Gastrocnemius medialis (tissue), 4 donors: ENCODE measurements around the gene ITGB5. TPM values are rescaled to one million over a fixed set of nuclear protein-coding genes. Genes with fewer than 3 reads are reported as not detected.
A peak's percentile ranks its signal among the peaks of the same experiment; 100 is the strongest.

Experiments
- ATAC-seq, 2 donors: fragments of 150-250 bp; one replicate each; pipeline ENCODE4 v1.9.1; 2016
- DNase-seq, 2 donors: peaks; one replicate each; pipeline ENCODE4 v3.0.0-alpha.2; 2019
- H3K27ac ChIP-seq, 4 donors: fragments of 200-600 bp; sonication (generic); 1 replicate in 1 of 4; 2 replicates in 3 of 4; pipeline ENCODE4 v1.5.1; 2016 to 2018; ENCODE audit warnings: mild to moderate bottlenecking in 2 of 4, moderate library complexity in 1 of 4
- H3K27me3 ChIP-seq, 3 donors: fragments of 200-600 bp; sonication (generic) in 2 of 3; 1 replicate in 1 of 3; 2 replicates in 2 of 3; pipeline versions ENCODE4 v1.5.1 to v1.6.0; 2016 to 2019; ENCODE audit warnings: mild to moderate bottlenecking in 1 of 3, moderate library complexity in 1 of 3
- H3K36me3 ChIP-seq, 2 donors: fragments of 200-600 bp; sonication (generic) in 1 of 2; one replicate each; pipeline ENCODE4 v1.5.1; 2017 to 2018
- H3K4me1 ChIP-seq, 2 donors: fragments of 200-600 bp; sonication (generic) in 1 of 2; one replicate each; pipeline ENCODE4 v1.5.1; 2016 to 2017; ENCODE audit warnings: mild to moderate bottlenecking in 2 of 2
- H3K4me3 ChIP-seq, 4 donors: fragments of 200-600 bp; sonication (generic) in 3 of 4; 1 replicate in 1 of 4; 2 replicates in 3 of 4; pipeline ENCODE4 v1.5.1; 2016 to 2019; ENCODE audit warnings: mild to moderate bottlenecking in 2 of 4
- H3K9me3 ChIP-seq, 3 donors: fragments of 200-600 bp; sonication (generic) in 2 of 3; 1 replicate in 1 of 3; 2 replicates in 2 of 3; pipeline ENCODE4 v1.5.1; 2016 to 2019
- POLR2A ChIP-seq, 2 donors: fragments of 450-650 bp; IDR thresholded peaks; one replicate each; pipeline ENCODE4 v1.6.1; 2017; ENCODE audit warnings: antibody characterized with exemption in 2 of 2, mild to moderate bottlenecking in 2 of 2, moderate library complexity in 2 of 2
- in situ Hi-C, 4 donors: fragments of 200-750 bp; cut with MboI; loops; one replicate each; pipeline versions ENCODE4 v1.15.0 to v1.8.0; 2017; ENCODE audit warnings: low sequenced_read_pairs in 4 of 4
- intact Hi-C: fragments of 100-400 bp; cut with DNase I; formaldehyde crosslinking; loops from one replicate; pipeline ENCODE4 v1.15.1; 2023; ENCODE audit warnings: low total_unique reads
- total RNA-seq, 4 donors: library from RNA; depleted of rRNA; stranded (reverse); fragments of >200 nt; gene quantifications; one replicate each; pipeline versions ENCODE4 v1.1.0 to v1.2.3, GENCODE V29; 2016
- TF ChIP-seq, protein P1 (sequence below), 5 experiments: fragments of 450-650 bp in 3 of 5; fragments of 200-600 bp in 2 of 5; sonication (generic) in 2 of 5; IDR thresholded peaks in 4 of 5; conservative IDR thresholded peaks in 1 of 5; 1 replicate in 4 of 5; 2 replicates in 1 of 5; pipeline ENCODE4 v1.5.1; 2016 to 2019; ENCODE audit warnings: antibody characterized with exemption in 5 of 5, mild to moderate bottlenecking in 3 of 5, moderate library complexity in 3 of 5

ITGB5 gene
- total RNA-seq, 4 donors from 2014 or later, result 35.2 to 101 (median 71.3) TPM

DNA sequence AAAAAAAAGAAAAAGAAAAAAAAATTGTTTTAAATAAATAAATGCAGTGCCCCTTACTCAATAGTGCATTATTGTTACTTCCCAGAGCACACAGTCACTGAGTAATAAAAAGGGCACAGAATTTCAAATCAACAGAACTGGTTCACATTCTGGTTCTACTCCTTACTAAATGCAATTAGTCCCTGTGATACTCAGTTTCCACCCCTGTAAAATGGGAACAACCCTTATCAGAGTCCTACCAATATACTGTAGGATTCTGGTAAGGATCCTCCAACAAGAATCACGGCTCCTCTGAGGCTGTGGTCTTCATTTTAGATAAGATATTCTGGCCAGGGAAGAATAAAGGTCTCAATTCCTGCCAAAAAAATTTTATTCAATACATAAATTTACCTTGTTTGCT, 50.7 kb downstream of the ITGB5 start:
- Histone ChIP-seq H3K4me3 (no peak overlapping the region), H3K36me3 (peaks cover 2 to 7% of the 10 kb centered on the region in 2 donors), H3K27me3 (no peaks in the 10 kb centered on the region), H3K4me1 (peaks cover 37% of the 10 kb centered on the region in 2 donors), H3K9me3 (no peaks in the 10 kb centered on the region), H3K27ac (peak overlapping the region; percentile 73 to 87 (median 84))
- ATAC-seq (no peak), DNase-seq (no peak)
- no peak for TF ChIP-seq POLR2A (IDR thresholded peaks at IDR 0.05)
- TF ChIP-seq, protein P1, sequence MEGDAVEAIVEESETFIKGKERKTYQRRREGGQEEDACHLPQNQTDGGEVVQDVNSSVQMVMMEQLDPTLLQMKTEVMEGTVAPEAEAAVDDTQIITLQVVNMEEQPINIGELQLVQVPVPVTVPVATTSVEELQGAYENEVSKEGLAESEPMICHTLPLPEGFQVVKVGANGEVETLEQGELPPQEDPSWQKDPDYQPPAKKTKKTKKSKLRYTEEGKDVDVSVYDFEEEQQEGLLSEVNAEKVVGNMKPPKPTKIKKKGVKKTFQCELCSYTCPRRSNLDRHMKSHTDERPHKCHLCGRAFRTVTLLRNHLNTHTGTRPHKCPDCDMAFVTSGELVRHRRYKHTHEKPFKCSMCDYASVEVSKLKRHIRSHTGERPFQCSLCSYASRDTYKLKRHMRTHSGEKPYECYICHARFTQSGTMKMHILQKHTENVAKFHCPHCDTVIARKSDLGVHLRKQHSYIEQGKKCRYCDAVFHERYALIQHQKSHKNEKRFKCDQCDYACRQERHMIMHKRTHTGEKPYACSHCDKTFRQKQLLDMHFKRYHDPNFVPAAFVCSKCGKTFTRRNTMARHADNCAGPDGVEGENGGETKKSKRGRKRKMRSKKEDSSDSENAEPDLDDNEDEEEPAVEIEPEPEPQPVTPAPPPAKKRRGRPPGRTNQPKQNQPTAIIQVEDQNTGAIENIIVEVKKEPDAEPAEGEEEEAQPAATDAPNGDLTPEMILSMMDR (IDR thresholded peaks at IDR 0.05 in 4 of 5, conservative IDR thresholded peaks at IDR 0.05 in 1 of 5), result no peak
- intact Hi-C loops (loop anchor here (5.0 kb wide), 1 partner anchor 66 kb away; no protein-coding TSS in a partner anchor), in situ Hi-C loops (loop anchor here in 1 of 4 donors (10.0 kb wide), 1 partner anchor 48 kb away; the partner anchor contains the start of gene ITGB5)

DNA sequence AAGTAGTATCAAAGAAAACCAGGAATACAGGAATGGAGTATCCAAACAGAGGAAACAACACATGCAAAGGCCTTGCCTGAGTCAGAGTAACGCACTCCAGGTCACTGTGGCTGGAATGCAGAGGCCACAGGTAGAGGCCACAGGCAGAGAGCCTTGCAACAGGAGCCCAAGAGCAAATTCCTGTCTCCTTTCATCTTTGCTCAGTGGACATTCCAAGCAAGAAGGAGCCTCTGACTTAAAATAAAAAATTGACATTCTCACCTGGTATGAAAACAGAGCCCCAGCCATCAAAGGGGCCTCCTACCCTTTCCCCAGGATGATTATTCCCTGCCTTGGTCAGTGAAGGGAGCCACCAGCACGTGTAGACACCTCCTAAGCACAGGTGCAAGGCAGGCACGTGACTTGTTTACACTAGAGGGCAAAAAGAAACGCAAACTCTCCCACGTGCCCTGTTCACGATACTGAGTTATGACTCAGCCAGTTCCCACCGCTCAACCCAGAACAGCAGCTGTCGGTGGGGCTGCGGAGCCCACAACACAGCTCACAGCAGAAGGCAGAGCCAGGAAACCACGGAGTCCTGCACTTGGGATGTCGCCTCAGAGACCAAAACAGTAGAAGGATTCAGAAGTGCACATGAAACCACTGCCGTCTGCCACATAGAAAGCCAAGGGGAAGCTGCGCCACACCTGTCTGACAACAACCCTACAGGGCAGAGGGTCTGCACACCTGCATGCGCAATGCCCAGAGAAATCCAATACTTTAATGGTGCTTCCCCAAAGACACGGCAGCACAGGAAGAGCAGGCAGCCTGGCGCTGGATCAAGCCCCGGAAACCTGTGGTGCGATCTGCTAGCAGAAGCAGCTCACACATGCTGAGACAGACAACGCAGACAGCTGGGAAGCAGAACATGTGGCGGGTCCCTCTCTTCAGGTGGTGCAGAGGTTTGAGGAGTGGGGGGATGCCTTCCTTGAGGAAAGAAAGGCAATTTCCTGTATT, 52.1 kb downstream of the ITGB5 start:
- in situ Hi-C loops, result loop anchor here in 1 of 4 donors (10.0 kb wide), 1 partner anchor 50 kb away; the partner anchor contains the start of gene ITGB5
- no peaks in the 10 kb centered on the region for H3K9me3 ChIP-seq
- peaks cover 0 to 2% of the 10 kb centered on the region in 2 donors for H3K36me3 ChIP-seq
- peak overlapping the region; percentile 73 to 87 (median 84) for H3K27ac ChIP-seq
- peak overlapping the region; percentile 26 to 43 (median 40) for H3K4me3 ChIP-seq
- ATAC-seq (peak; percentile 89 to 90), DNase-seq (peak; percentile 87 to 92)
- intact Hi-C loops, result loop anchor here (1.0 to 5.0 kb wide), 3 partner anchors 52 to 74 kb away; partner anchors contain the start of gene ITGB5
- TF ChIP-seq POLR2A (IDR thresholded peaks at IDR 0.05), result peak; percentile 22 to 68
- TF ChIP-seq, protein P1 (IDR thresholded peaks at IDR 0.05 in 4 of 5, conservative IDR thresholded peaks at IDR 0.05 in 1 of 5), result peak in 1 of 5 experiments; percentile 16
- no peaks in the 10 kb centered on the region for H3K27me3 ChIP-seq
- peaks cover 37% of the 10 kb centered on the region in 2 donors for H3K4me1 ChIP-seq

DNA sequence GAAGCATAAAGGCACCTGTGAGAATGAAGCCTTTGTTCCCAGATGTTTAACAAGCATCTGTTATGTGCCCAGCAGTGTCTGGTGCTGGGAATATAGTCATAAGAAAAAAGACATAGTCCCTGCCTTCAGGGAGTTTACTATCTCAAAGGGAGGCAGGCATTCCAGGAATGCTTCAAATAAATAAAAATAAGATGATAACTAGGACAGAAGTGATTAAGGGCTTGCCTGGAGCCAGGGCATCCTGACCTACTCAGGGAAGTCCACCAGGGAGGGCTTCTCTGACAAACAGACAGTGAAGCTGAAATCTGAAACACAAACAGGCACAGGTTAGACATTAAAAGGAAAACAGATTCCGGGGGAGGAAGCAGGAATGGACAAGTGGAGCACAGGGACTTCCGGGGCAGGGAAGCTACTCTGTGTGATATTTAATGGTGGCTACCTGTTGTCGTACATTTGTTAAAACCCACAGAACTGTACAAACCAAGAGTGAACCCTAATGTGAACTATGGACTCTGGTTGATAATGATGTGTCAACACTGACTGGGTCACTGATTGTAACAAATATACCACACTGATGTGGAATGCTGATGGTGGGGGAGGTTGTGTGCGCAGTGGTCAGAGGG, 53.3 kb downstream of the ITGB5 start:
- H3K27ac ChIP-seq, result peak overlapping the region; percentile 35 to 87 (median 66)
- TF ChIP-seq, protein P1 (IDR thresholded peaks at IDR 0.05 in 4 of 5, conservative IDR thresholded peaks at IDR 0.05 in 1 of 5), result no peak
- no peak for TF ChIP-seq POLR2A (IDR thresholded peaks at IDR 0.05)
- in situ Hi-C loops, result loop anchor here in 1 of 4 donors (10.0 kb wide), 1 partner anchor 51 kb away; the partner anchor contains the start of gene ITGB5
- DNase-seq (no peak), ATAC-seq (no peak)
- intact Hi-C loops, result loop anchor here (2.0 kb wide), 1 partner anchor 53 kb away; the partner anchor contains the start of gene ITGB5
- H3K27me3 ChIP-seq, result no peaks in the 10 kb centered on the region
- no peaks in the 10 kb centered on the region for H3K9me3 ChIP-seq
- H3K36me3 ChIP-seq, result no peaks in the 10 kb centered on the region
- H3K4me3 ChIP-seq, result no peak overlapping the region
- H3K4me1 ChIP-seq, result peaks cover 37% of the 10 kb centered on the region in 2 donors

DNA sequence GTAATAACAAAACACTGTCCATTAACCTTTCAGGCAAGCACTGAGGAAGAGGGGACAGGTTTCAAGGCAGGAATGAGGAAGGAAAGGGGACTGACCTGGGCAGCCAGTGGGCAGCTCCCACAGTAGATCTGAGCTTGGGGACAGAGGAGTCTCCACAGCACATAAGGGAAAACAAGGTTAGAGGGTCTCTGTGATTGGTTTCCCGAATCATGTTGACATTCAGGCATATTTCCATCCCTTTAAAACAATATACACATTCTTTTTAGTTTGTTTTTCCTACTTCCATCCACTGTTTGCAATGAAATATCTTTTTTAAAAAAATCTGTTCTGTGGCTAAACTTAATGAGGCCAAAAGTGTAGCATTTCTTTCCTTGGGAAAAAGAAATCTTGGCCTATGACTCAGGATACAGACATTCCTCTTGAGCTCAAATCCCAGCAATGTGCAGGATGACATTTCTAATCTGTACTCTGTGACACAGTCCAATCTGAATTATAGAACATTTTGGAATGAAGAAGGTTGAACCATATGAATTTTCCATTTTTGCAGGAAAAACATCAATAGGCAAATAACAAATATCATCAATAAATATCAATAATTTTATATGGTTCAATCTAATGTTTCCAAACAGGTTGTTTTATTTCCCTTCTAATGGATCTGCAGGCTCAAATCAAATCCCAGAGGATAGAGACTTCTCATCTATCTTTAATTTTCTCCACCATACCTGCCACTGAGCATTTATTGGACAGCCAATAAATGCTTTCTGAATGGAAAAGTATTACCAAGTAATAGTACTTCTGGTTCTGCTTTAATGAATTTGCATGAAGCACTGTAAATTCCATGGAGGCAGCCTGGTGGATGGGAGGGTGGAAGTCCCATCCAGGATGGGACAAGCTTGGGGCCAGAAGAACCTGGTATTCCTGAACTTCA, 54.1 kb downstream of the ITGB5 start:
- TF ChIP-seq, protein P1 (IDR thresholded peaks at IDR 0.05 in 4 of 5, conservative IDR thresholded peaks at IDR 0.05 in 1 of 5), result no peak
- TF ChIP-seq POLR2A (IDR thresholded peaks at IDR 0.05), result no peak
- no peaks in the 10 kb centered on the region for H3K27me3 ChIP-seq
- in situ Hi-C loops, result loop anchor here in 1 of 4 donors (10.0 kb wide), 1 partner anchor 52 kb away; the partner anchor contains the start of gene ITGB5
- H3K9me3 ChIP-seq, result no peaks in the 10 kb centered on the region
- peak overlapping the region; percentile 35 to 87 (median 66) for H3K27ac ChIP-seq
- H3K4me3 ChIP-seq, result no peak overlapping the region
- peaks cover 33 to 37% of the 10 kb centered on the region in 2 donors for H3K4me1 ChIP-seq
- no peaks in the 10 kb centered on the region for H3K36me3 ChIP-seq
- intact Hi-C loops, result no loop called here
- no peak for ATAC-seq
- DNase-seq, result no peak
